ENCODE data around the gene L3MBTL3.
A peak's percentile ranks its signal among the peaks of the same experiment; 100 is the strongest.

Gene L3MBTL3

GRCh38 chr6:130070326-130070725, 51.9 kb downstream of the L3MBTL3 start:
- H2BK120ac ChIP-seq (ENCODE audit: low read depth, low read length) = no peak overlapping the region
- no peak overlapping the region for H4K8ac ChIP-seq (ENCODE audit: low read depth, low read length)
- H3K4me2 ChIP-seq (ENCODE audit: insufficient read depth, low read length, poor library complexity, severe bottlenecking) = no peak overlapping the region
- H2AFZ ChIP-seq (ENCODE audit: low read length) = no peak overlapping the region
- no peak overlapping the region for H2BK5ac ChIP-seq (ENCODE audit: low read length)
- H2BK15ac ChIP-seq (ENCODE audit: low read length) = no peak overlapping the region
- peaks cover 2 to 3% of the 10 kb centered on the region in 2 donors for H3K4me1 ChIP-seq (ENCODE audit: control insufficient read depth in 2 of 2, insufficient read depth in 1 of 2, low read depth in 1 of 2, low read length in 2 of 2)
- H3K4me3 ChIP-seq (ENCODE audit: low read length in 2 of 2) = no peak overlapping the region
- H3K14ac ChIP-seq (ENCODE audit: low read length) = no peak overlapping the region
- H3K18ac ChIP-seq (ENCODE audit: low read length) = no peak overlapping the region
- H3K9ac ChIP-seq (ENCODE audit: low read depth, low read length, poor library complexity) = no peak overlapping the region
- H3K27ac ChIP-seq (replicated peaks; ENCODE audit: low read length) = no peak overlapping the region
- H4K91ac ChIP-seq (ENCODE audit: low read depth, low read length, poor library complexity) = no peak overlapping the region
- H3K23ac ChIP-seq (ENCODE audit: low read depth, low read length, poor library complexity) = no peak overlapping the region
- H3K27me3 ChIP-seq (ENCODE audit: control insufficient read depth in 3 of 3, insufficient read depth in 3 of 3, low read depth in 1 of 3, low read length in 3 of 3) = no peaks in the 10 kb centered on the region
- no peak for DNase-seq (ENCODE audit: low spot score)
- H3K36me3 ChIP-seq (replicated peaks in 1 of 2; ENCODE audit: control insufficient read depth in 2 of 2, insufficient read depth in 2 of 2, low read length in 2 of 2) = peaks cover 2 to 30% of the 10 kb centered on the region in 2 donors
- H3K9me3 ChIP-seq (replicated peaks in 1 of 2; ENCODE audit: control insufficient read depth in 2 of 2, insufficient read depth in 1 of 2, low read depth in 1 of 2, low read length in 2 of 2) = no peaks in the 10 kb centered on the region
- no CpG with 5 or more reads among the region's 2 CpGs for WGBS, 2 donors (ENCODE audit: extremely low coverage in 2 of 2, insufficient read length in 2 of 2, insufficient replicate concordance in 1 of 2)
- no peak overlapping the region for H2BK12ac ChIP-seq (ENCODE audit: low read length)
- H3K79me1 ChIP-seq (ENCODE audit: low read depth, low read length) = no peaks in the 10 kb centered on the region
- no peak overlapping the region for H2AK5ac ChIP-seq (ENCODE audit: low read depth, low read length)
- H3K4ac ChIP-seq (ENCODE audit: low read length) = no peak overlapping the region

GRCh38 chr6:130070792-130071191, 52.4 kb downstream of the L3MBTL3 start:
- WGBS, 2 donors (ENCODE audit: extremely low coverage in 2 of 2, insufficient read length in 2 of 2, insufficient replicate concordance in 1 of 2) = no CpG with 5 or more reads among the region's 6 CpGs
- Histone ChIP-seq H3K27ac (replicated peaks; ENCODE audit: low read length) (no peak overlapping the region), H2AK5ac (ENCODE audit: low read depth, low read length) (no peak overlapping the region), H3K36me3 (replicated peaks in 1 of 2; ENCODE audit: control insufficient read depth in 2 of 2, insufficient read depth in 2 of 2, low read length in 2 of 2) (peaks cover 2 to 30% of the 10 kb centered on the region in 2 donors), H2AFZ (ENCODE audit: low read length) (no peak overlapping the region), H3K27me3 (ENCODE audit: control insufficient read depth in 3 of 3, insufficient read depth in 3 of 3, low read depth in 1 of 3, low read length in 3 of 3) (no peaks in the 10 kb centered on the region), H2BK5ac (ENCODE audit: low read length) (no peak overlapping the region), H4K91ac (ENCODE audit: low read depth, low read length, poor library complexity) (no peak overlapping the region), H3K4ac (ENCODE audit: low read length) (no peak overlapping the region), H2BK120ac (ENCODE audit: low read depth, low read length) (no peak overlapping the region), H3K79me1 (ENCODE audit: low read depth, low read length) (no peaks in the 10 kb centered on the region), H3K4me1 (ENCODE audit: control insufficient read depth in 2 of 2, insufficient read depth in 1 of 2, low read depth in 1 of 2, low read length in 2 of 2) (peaks cover 2 to 3% of the 10 kb centered on the region in 2 donors), H4K8ac (ENCODE audit: low read depth, low read length) (no peak overlapping the region), H3K9ac (ENCODE audit: low read depth, low read length, poor library complexity) (no peak overlapping the region), H3K14ac (ENCODE audit: low read length) (no peak overlapping the region), H3K18ac (ENCODE audit: low read length) (no peak overlapping the region), H2BK12ac (ENCODE audit: low read length) (no peak overlapping the region), H2BK15ac (ENCODE audit: low read length) (no peak overlapping the region), H3K4me2 (ENCODE audit: insufficient read depth, low read length, poor library complexity, severe bottlenecking) (no peak overlapping the region), H3K9me3 (replicated peaks in 1 of 2; ENCODE audit: control insufficient read depth in 2 of 2, insufficient read depth in 1 of 2, low read depth in 1 of 2, low read length in 2 of 2) (no peaks in the 10 kb centered on the region), H3K4me3 (ENCODE audit: low read length in 2 of 2) (no peak overlapping the region), H3K23ac (ENCODE audit: low read depth, low read length, poor library complexity) (no peak overlapping the region)
- DNase-seq (ENCODE audit: low spot score) = no peak

- no peaks in the 10 kb centered on the region for H3K9me3 ChIP-seq (replicated peaks in 1 of 2; ENCODE audit: control insufficient read depth in 2 of 2, insufficient read depth in 1 of 2, low read depth in 1 of 2, low read length in 2 of 2)
- H2AFZ ChIP-seq (ENCODE audit: low read length) = peak overlapping the region; percentile 1
- H3K9ac ChIP-seq (ENCODE audit: low read depth, low read length, poor library complexity) = no peak overlapping the region
- H3K4me3 ChIP-seq (ENCODE audit: low read length in 2 of 2) = no peak overlapping the region
- H3K4me1 ChIP-seq (ENCODE audit: control insufficient read depth in 2 of 2, insufficient read depth in 1 of 2, low read depth in 1 of 2, low read length in 2 of 2) = peaks cover 2% of the 10 kb centered on the region in 2 donors
- H2BK15ac ChIP-seq (ENCODE audit: low read length) = no peak overlapping the region
- H3K14ac ChIP-seq (ENCODE audit: low read length) = no peak overlapping the region
- H2BK120ac ChIP-seq (ENCODE audit: low read depth, low read length) = no peak overlapping the region
- H3K27me3 ChIP-seq (ENCODE audit: control insufficient read depth in 3 of 3, insufficient read depth in 3 of 3, low read depth in 1 of 3, low read length in 3 of 3) = no peaks in the 10 kb centered on the region
- WGBS, 2 donors (ENCODE audit: extremely low coverage in 2 of 2, insufficient read length in 2 of 2, insufficient replicate concordance in 1 of 2) = no CpG with 5 or more reads among the region's 3 CpGs
- H2BK12ac ChIP-seq (ENCODE audit: low read length) = no peak overlapping the region
- H3K36me3 ChIP-seq (replicated peaks in 1 of 2; ENCODE audit: control insufficient read depth in 2 of 2, insufficient read depth in 2 of 2, low read length in 2 of 2) = peaks cover 2 to 13% of the 10 kb centered on the region in 2 donors
- no peak overlapping the region for H2BK5ac ChIP-seq (ENCODE audit: low read length)
- H4K91ac ChIP-seq (ENCODE audit: low read depth, low read length, poor library complexity) = no peak overlapping the region
- H3K27ac ChIP-seq (replicated peaks; ENCODE audit: low read length) = no peak overlapping the region
- no peak overlapping the region for H3K4me2 ChIP-seq (ENCODE audit: insufficient read depth, low read length, poor library complexity, severe bottlenecking)
- no peak overlapping the region for H2AK5ac ChIP-seq (ENCODE audit: low read depth, low read length)
- H3K79me1 ChIP-seq (ENCODE audit: low read depth, low read length) = no peaks in the 10 kb centered on the region
- H4K8ac ChIP-seq (ENCODE audit: low read depth, low read length) = no peak overlapping the region
- no peak overlapping the region for H3K18ac ChIP-seq (ENCODE audit: low read length)
- no peak for DNase-seq (ENCODE audit: low spot score)
- H3K23ac ChIP-seq (ENCODE audit: low read depth, low read length, poor library complexity) = no peak overlapping the region
- H3K4ac ChIP-seq (ENCODE audit: low read length) = no peak overlapping the region
Measured at GRCh38 chr6:130075879-130076460, 57.6 kb downstream of the L3MBTL3 start.

GRCh38 chr6:130076512-130076911, 58.1 kb downstream of the L3MBTL3 start:
- H3K4me1 ChIP-seq (ENCODE audit: control insufficient read depth in 2 of 2, insufficient read depth in 1 of 2, low read depth in 1 of 2, low read length in 2 of 2) = peaks cover 0 to 2% of the 10 kb centered on the region in 2 donors
- H3K27me3 ChIP-seq (ENCODE audit: control insufficient read depth in 3 of 3, insufficient read depth in 3 of 3, low read depth in 1 of 3, low read length in 3 of 3) = no peaks in the 10 kb centered on the region
- H3K4me3 ChIP-seq (ENCODE audit: low read length in 2 of 2) = no peak overlapping the region
- WGBS, 2 donors (ENCODE audit: extremely low coverage in 2 of 2, insufficient read length in 2 of 2, insufficient replicate concordance in 1 of 2) = no CpG with 5 or more reads among the region's 2 CpGs
- peak overlapping the region; percentile 1 for H2AFZ ChIP-seq (ENCODE audit: low read length)
- H4K91ac ChIP-seq (ENCODE audit: low read depth, low read length, poor library complexity) = no peak overlapping the region
- H3K4ac ChIP-seq (ENCODE audit: low read length) = no peak overlapping the region
- no peaks in the 10 kb centered on the region for H3K9me3 ChIP-seq (replicated peaks in 1 of 2; ENCODE audit: control insufficient read depth in 2 of 2, insufficient read depth in 1 of 2, low read depth in 1 of 2, low read length in 2 of 2)
- H2AK5ac ChIP-seq (ENCODE audit: low read depth, low read length) = no peak overlapping the region
- H3K4me2 ChIP-seq (ENCODE audit: insufficient read depth, low read length, poor library complexity, severe bottlenecking) = no peak overlapping the region
- no peak overlapping the region for H2BK12ac ChIP-seq (ENCODE audit: low read length)
- H3K14ac ChIP-seq (ENCODE audit: low read length) = no peak overlapping the region
- no peak overlapping the region for H3K23ac ChIP-seq (ENCODE audit: low read depth, low read length, poor library complexity)
- no peak overlapping the region for H2BK5ac ChIP-seq (ENCODE audit: low read length)
- no peak overlapping the region for H4K8ac ChIP-seq (ENCODE audit: low read depth, low read length)
- no peaks in the 10 kb centered on the region for H3K79me1 ChIP-seq (ENCODE audit: low read depth, low read length)
- no peak overlapping the region for H2BK120ac ChIP-seq (ENCODE audit: low read depth, low read length)
- no peak overlapping the region for H3K18ac ChIP-seq (ENCODE audit: low read length)
- no peak overlapping the region for H2BK15ac ChIP-seq (ENCODE audit: low read length)
- no peak overlapping the region for H3K9ac ChIP-seq (ENCODE audit: low read depth, low read length, poor library complexity)
- no peak overlapping the region for H3K27ac ChIP-seq (replicated peaks; ENCODE audit: low read length)
- peaks cover 2 to 13% of the 10 kb centered on the region in 2 donors for H3K36me3 ChIP-seq (replicated peaks in 1 of 2; ENCODE audit: control insufficient read depth in 2 of 2, insufficient read depth in 2 of 2, low read length in 2 of 2)
- DNase-seq (ENCODE audit: low spot score) = no peak

All from neuronal stem cell (in vitro differentiated cells).